BJ (cell line): ENCODE measurements around the gene IL22RA1. TPM values are rescaled to one million over a fixed set of nuclear protein-coding genes. Genes with fewer than 3 reads are reported as not detected.

ENCODE experiments used
- CTCF ChIA-PET: fragments of 350-600 bp; formaldehyde crosslinking; extraction: SDS; loops from one replicate; lab custom pipeline; 2021; ENCODE audit warnings: antibody characterized with exemption, inconsistent platforms; lab: Yijun Ruan, JAX
- POLR2A ChIA-PET: fragments of 300-600 bp; sonication (Branson Sonifier 250); formaldehyde crosslinking; extraction: SDS; loops from one replicate; lab custom pipeline; 2021; ENCODE audit warnings: antibody characterized with exemption; lab: Charles Lee
- DNase-seq: peaks from one replicate; pipeline ENCODE4 v3.0.0-alpha.2; 2011; ENCODE audit warnings: low read depth
- H3K27me3 ChIP-seq: 2 replicates; pipeline ENCODE4 v1.6.0; 2011; ENCODE audit warnings: low read length; ENCODE audit not compliant: control insufficient read depth, insufficient read depth
- H3K36me3 ChIP-seq: 2 replicates; pipeline ENCODE4 v1.5.1; 2011; ENCODE audit warnings: low read length; ENCODE audit not compliant: control insufficient read depth, insufficient read depth
- H3K4me3 ChIP-seq: 2 replicates; pipeline ENCODE4 v1.5.1; 2011; ENCODE audit warnings: low read depth, mild to moderate bottlenecking, control low read depth, low read length
- polyA plus RNA-seq: library from polyadenylated mRNA; depleted of rRNA; stranded (reverse); fragments of >200 nt; gene quantifications from 2 replicates; pipeline ENCODE4 v1.2.3, GENCODE V29; 2011; rRNA removed
- TF ChIP-seq, protein P1 (sequence below): IDR thresholded peaks from 2 replicates; pipeline ENCODE4 v1.5.1; 2011; ENCODE audit warnings: low read depth, mild to moderate bottlenecking, control low read depth, inconsistent platforms, low read length, moderate library complexity; ENCODE audit not compliant: insufficient read depth

The IL22RA1 gene
- polyA plus RNA-seq, 1 experiment, result not detected

DNA sequence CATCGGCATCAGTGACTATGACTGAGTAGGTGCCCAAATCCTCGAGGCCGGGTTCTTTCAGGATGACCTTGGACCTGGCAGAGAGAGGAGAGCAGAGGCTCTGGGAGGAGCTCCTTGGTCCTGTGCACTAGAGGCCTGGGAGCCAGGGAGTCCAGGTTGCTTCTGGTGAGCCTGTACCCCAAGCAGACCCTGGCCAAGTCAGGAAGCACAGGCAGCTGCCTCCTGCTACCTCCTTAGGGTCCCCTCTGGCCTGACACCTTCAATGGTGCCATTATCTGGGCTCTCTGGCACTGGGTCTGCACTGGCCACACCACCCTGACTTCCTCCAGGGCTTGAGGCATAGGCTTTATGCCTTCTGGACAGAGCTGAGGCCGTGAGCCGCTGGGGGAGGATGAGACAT lies 68.7 kb downstream of the IL22RA1 start:
- DNase-seq, result no peak
- H3K27me3 ChIP-seq, result no peaks in the 10 kb centered on the region; the same call in none of the 2 replicates
- ChIA-PET CTCF (no interaction called here), POLR2A (interaction anchor here (0.6 kb wide), 1 partner anchor 291 kb away, joined by 3 read pairs; no protein-coding TSS in a partner anchor)
- H3K4me3 ChIP-seq, result no peak overlapping the region
- no peaks in the 10 kb centered on the region for H3K36me3 ChIP-seq
- TF ChIP-seq, protein P1, sequence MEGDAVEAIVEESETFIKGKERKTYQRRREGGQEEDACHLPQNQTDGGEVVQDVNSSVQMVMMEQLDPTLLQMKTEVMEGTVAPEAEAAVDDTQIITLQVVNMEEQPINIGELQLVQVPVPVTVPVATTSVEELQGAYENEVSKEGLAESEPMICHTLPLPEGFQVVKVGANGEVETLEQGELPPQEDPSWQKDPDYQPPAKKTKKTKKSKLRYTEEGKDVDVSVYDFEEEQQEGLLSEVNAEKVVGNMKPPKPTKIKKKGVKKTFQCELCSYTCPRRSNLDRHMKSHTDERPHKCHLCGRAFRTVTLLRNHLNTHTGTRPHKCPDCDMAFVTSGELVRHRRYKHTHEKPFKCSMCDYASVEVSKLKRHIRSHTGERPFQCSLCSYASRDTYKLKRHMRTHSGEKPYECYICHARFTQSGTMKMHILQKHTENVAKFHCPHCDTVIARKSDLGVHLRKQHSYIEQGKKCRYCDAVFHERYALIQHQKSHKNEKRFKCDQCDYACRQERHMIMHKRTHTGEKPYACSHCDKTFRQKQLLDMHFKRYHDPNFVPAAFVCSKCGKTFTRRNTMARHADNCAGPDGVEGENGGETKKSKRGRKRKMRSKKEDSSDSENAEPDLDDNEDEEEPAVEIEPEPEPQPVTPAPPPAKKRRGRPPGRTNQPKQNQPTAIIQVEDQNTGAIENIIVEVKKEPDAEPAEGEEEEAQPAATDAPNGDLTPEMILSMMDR, result no peak

DNA sequence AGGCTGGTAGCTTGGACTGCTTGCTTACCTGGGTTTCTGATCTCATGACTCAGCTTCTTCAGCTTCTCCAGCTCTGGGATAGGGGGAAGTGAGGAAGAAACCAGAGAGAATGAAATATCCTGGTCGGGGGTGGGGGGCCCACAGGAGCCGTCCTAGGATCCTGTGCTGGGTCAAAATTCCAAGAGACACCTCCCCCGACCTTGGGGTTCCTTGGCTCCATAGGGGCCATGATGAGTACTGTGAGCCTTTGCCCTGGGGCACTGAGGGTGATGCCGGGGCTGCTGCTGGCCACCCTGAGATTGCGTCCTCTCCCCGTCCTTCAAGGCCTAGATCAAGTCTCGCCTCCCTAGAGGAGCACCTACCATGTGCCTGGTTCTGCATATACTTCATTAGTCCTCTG lies 71.0 kb downstream of the IL22RA1 start:
- TF ChIP-seq, protein P1, result no peak
- peaks cover 1% of the 10 kb centered on the region for H3K27me3 ChIP-seq
- H3K4me3 ChIP-seq, result no peak overlapping the region
- ChIA-PET CTCF (interaction anchor here (0.9 to 4.7 kb wide), 7 partner anchors 11 to 320 kb away, joined by 3 to 52 read pairs (median 14); partner anchors contain the start of gene MYOM3), POLR2A (no interaction called here)
- no peak for DNase-seq
- H3K36me3 ChIP-seq, result no peaks in the 10 kb centered on the region

DNA sequence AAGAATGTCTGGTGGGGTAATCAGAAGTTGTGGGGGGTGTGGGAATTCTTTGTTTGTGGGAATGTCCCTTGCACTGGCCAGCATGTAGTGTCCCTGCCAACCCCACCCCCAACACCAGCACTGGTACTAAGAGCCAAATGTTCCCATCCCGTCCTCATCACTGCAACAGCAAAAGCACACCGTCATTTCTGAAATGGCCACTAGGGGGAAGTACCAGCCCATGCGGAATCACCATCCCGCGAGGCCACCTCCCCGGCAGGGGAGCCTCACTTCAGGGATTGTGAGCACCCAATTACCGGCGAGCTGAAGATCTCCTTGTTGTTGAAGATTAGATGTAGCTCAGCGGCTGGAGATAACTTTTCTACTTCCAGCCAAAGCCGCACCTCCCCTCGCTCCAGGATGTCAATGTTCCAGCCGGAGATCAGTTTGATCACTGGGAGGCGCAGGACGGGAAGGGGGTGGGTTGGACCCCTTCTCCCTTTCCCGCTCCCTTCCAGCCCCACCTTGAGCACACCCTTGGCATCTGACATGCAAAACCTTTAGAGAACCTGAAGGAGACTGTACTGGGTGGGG lies 72.0 kb downstream of the IL22RA1 start:
- H3K27me3 ChIP-seq, result peaks cover 1% of the 10 kb centered on the region
- ChIA-PET POLR2A (no interaction called here), CTCF (interaction anchor here (0.6 to 4.7 kb wide), 19 partner anchors 10 to 321 kb away, joined by 3 to 52 read pairs (median 3); partner anchors contain the start of gene MYOM3)
- peak; percentile 9 for DNase-seq
- TF ChIP-seq, protein P1, result peak; percentile 89
- no peaks in the 10 kb centered on the region for H3K36me3 ChIP-seq
- H3K4me3 ChIP-seq, result no peak overlapping the region

DNA sequence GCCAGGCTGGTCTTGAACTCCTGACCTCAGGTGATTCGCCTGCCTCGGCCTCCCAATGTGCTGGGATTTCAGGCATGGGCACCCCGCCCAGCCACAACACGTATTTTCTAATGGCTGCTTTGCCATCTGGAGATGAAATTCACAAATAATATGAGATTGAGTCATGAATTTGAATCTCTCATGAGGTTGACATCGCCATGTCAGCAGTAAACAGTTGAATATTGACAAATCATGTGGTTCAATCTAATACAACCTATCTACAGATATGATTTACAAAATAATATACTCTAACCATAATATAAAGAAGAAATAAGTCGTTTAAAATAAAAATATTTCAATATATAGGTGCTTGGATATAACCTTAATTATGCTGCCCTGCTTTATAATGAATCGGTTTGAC lies 73.1 kb downstream of the IL22RA1 start:
- POLR2A ChIA-PET, result no interaction called here
- Histone ChIP-seq H3K4me3 (no peak overlapping the region), H3K27me3 (peaks cover 5% of the 10 kb centered on the region), H3K36me3 (no peaks in the 10 kb centered on the region)
- CTCF ChIA-PET, result interaction anchor here (0.6 to 4.7 kb wide), 11 partner anchors 9 to 322 kb away, joined by 3 to 52 read pairs (median 4); partner anchors contain the start of gene MYOM3
- TF ChIP-seq, protein P1, result no peak
- DNase-seq, result no peak

Other genes starting within 250 kb of the IL22RA1 start
- gene CNR2, start 229.8 kb downstream of the IL22RA1 start, polyA plus RNA-seq, result not detected in 2 replicates
- 30.0 and 51.1 TPM in 2 replicates for gene PNRC2, start 183.3 kb downstream of the IL22RA1 start, polyA plus RNA-seq
- gene SRSF10, start 162.8 kb downstream of the IL22RA1 start, polyA plus RNA-seq, result 55.1 and 97.8 TPM in 2 replicates
- 0.01 TPM in 1 of 2 replicates, not detected in the other for gene MYOM3, start 31.0 kb downstream of the IL22RA1 start, polyA plus RNA-seq
- not detected in 2 replicates for gene IFNLR1, start 44.1 kb upstream of the IL22RA1 start, polyA plus RNA-seq
- not detected in 2 replicates for gene GRHL3, start 176.2 kb upstream of the IL22RA1 start, polyA plus RNA-seq